GM23338 (cell line): ENCODE data around the gene ASPM.

Source experiments
- CREB1 ChIP-seq: fragments of 250-450 bp; sonication (Bioruptor Pico); IDR thresholded peaks from 2 replicates; pipeline ENCODE4 v1.5.0; 2020; ENCODE audit warnings: low read depth, mild to moderate bottlenecking, moderate library complexity
- CTCF ChIP-seq, 2 experiments: fragments of 200-600 bp in 1 of 2; sonication (generic) in 1 of 2; conservative IDR thresholded peaks; 2 replicates each; pipeline versions ENCODE4 v1.5.1 to v1.6.1; 2016 to 2017; ENCODE audit warnings: antibody characterized with exemption in 2 of 2, low read depth in 2 of 2, mild to moderate bottlenecking in 2 of 2, moderate library complexity in 1 of 2
- EZH2 ChIP-seq: fragments of 200-600 bp; sonication (generic); IDR thresholded peaks from one replicate; pipeline ENCODE4 v1.8.0; 2017; ENCODE audit warnings: antibody characterized with exemption, mild to moderate bottlenecking, low read depth; ENCODE audit not compliant: unreplicated experiment
- EZH2phosphoT487 ChIP-seq: fragments of 200-600 bp; sonication (generic); IDR thresholded peaks from one replicate; pipeline ENCODE4 v1.8.1; 2018; ENCODE audit warnings: antibody characterized with exemption; ENCODE audit not compliant: unreplicated experiment
- JUNB ChIP-seq: IDR thresholded peaks from one replicate; pipeline ENCODE4 v1.6.1; 2016; ENCODE audit warnings: antibody characterized with exemption; ENCODE audit not compliant: unreplicated experiment
- NANOG ChIP-seq: IDR thresholded peaks from 2 replicates; pipeline ENCODE4 v1.6.1; 2016; ENCODE audit warnings: antibody characterized with exemption, borderline replicate concordance
- POLR2AphosphoS5 ChIP-seq: IDR thresholded peaks from 2 replicates; pipeline ENCODE4 v1.6.1; 2016; ENCODE audit warnings: antibody characterized with exemption, low read depth
- REST ChIP-seq: IDR thresholded peaks from one replicate; pipeline ENCODE4 v1.6.1; 2018; ENCODE audit warnings: antibody characterized with exemption; ENCODE audit not compliant: unreplicated experiment
- ZNF114 ChIP-seq: fragments of 250-450 bp; sonication (Bioruptor Pico); IDR thresholded peaks from 2 replicates; pipeline ENCODE4 v1.5.0; 2020; ENCODE audit warnings: mild to moderate bottlenecking, moderate library complexity
- ZNF331 ChIP-seq: fragments of 250-450 bp; sonication (Bioruptor Pico); IDR thresholded peaks from 2 replicates; pipeline ENCODE4 v1.5.0; 2020; ENCODE audit warnings: low read depth, mild to moderate bottlenecking, moderate library complexity

- TF ChIP-seq NANOG, result no peak
- no peak for TF ChIP-seq CTCF (conservative IDR thresholded peaks at IDR 0.05; ENCODE audit: low read depth in 2 of 2)
- TF ChIP-seq EZH2phosphoT487, result no peak
- no peak for TF ChIP-seq POLR2AphosphoS5
- no peak for TF ChIP-seq EZH2
- no peak for TF ChIP-seq ZNF114 (CRISPR knock-in tag)
- TF ChIP-seq CREB1 (CRISPR knock-in tag), result no peak
- no peak for TF ChIP-seq REST
- no peak for TF ChIP-seq JUNB
- no peak for TF ChIP-seq ZNF331 (CRISPR knock-in tag)
These were observed 47.0 kb downstream of the ASPM start for GRCh38 chr1:197099444-197099843.
